ENCODE results near the gene CCL21. TPM values are rescaled to one million over a fixed set of nuclear protein-coding genes. Genes with fewer than 3 reads are reported as not detected.

The CCL21 gene
- total and polyA plus RNA-seq, 2 donors (not counting 1 experiment from before 2014, with no cell fraction given) = not detected

DNA sequence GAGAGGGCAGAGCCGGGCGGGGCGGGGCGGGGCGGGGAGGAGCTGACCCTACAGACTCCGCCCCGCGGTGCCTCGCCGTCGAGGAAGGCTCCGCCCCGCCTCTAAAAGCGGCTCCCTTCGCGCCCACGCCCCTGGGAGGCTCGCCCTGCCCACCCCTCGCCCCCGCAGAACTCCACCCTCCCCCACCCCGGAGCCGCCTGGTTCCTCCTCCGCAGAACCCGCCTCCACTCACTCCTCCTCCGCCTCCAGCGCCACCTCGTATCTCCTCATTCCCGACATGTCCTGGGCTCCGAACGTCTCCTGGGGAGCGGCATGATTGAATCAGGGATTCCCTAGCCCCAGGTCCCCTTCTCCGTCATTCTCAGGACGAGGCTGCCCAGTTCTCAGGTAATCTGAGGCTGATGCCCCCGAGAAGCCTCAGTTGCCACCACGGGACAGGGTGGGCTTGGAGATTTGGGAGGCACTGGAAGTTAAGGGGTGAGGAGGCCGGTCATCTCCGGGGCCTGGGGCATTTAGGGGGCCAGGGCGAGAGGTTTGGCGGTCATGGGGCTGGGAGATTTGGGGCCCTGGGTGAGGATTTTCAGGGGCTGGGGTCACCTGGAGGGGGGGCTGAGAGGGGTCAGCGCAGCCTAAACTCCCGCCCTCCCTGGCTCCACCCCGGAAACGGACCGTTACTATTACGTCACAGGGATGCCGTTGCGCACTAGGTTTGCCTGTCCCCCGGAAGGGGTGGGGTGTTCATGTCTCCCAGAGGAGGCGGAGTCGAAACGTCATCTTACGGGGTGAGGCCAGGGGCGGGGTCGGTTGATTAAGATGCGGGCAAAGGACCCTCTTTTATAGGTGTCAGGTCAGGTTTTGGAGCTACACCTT is 44.3 kb downstream of the CCL21 start:
- H3K36me3 ChIP-seq (ENCODE audit: control insufficient read depth, insufficient read depth, low read length) = peaks cover 3% of the 10 kb centered on the region
- H4K20me1 ChIP-seq (ENCODE audit: control insufficient read depth, extremely low read depth, insufficient read depth, low read length) = no peaks in the 10 kb centered on the region
- peaks cover 9% of the 10 kb centered on the region for H3K4me1 ChIP-seq (ENCODE audit: control insufficient read depth, extremely low read depth, insufficient read depth, low read length)
- H3K27ac ChIP-seq (ENCODE audit: insufficient read depth, low read length) = peak overlapping the region; percentile 99
- no peaks in the 10 kb centered on the region for H3K27me3 ChIP-seq (ENCODE audit: control insufficient read depth, insufficient read depth, low read length)
- peak overlapping the region; percentile 91 for H3K9ac ChIP-seq (ENCODE audit: insufficient read depth, low read length)
- H3K4me2 ChIP-seq (ENCODE audit: extremely low read depth, insufficient read depth, low read length) = peak overlapping the region; percentile 93
- peak overlapping the region; percentile 73 for H2AFZ ChIP-seq (ENCODE audit: low read length)
- peak; percentile 91 to 95 for DNase-seq (ENCODE audit: low read depth in 2 of 2)
- H3K4me3 ChIP-seq (replicated peaks in 1 of 4; ENCODE audit: control extremely low read depth in 1 of 4, insufficient read depth in 1 of 4, low read depth in 3 of 4, low read length in 4 of 4) = peak overlapping the region; percentile 64 to 99 (median 92)
- TF ChIP-seq, protein P1, sequence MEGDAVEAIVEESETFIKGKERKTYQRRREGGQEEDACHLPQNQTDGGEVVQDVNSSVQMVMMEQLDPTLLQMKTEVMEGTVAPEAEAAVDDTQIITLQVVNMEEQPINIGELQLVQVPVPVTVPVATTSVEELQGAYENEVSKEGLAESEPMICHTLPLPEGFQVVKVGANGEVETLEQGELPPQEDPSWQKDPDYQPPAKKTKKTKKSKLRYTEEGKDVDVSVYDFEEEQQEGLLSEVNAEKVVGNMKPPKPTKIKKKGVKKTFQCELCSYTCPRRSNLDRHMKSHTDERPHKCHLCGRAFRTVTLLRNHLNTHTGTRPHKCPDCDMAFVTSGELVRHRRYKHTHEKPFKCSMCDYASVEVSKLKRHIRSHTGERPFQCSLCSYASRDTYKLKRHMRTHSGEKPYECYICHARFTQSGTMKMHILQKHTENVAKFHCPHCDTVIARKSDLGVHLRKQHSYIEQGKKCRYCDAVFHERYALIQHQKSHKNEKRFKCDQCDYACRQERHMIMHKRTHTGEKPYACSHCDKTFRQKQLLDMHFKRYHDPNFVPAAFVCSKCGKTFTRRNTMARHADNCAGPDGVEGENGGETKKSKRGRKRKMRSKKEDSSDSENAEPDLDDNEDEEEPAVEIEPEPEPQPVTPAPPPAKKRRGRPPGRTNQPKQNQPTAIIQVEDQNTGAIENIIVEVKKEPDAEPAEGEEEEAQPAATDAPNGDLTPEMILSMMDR (conservative IDR thresholded peaks at IDR 0.05 in 1 of 2, IDR thresholded peaks at IDR 0.05 in 1 of 2; ENCODE audit: low read depth in 1 of 2, low read length in 2 of 2) = no peak
- no peak for TF ChIP-seq EZH2 (IDR thresholded peaks at IDR 0.05; ENCODE audit: low read length, missing control alignments)
- peaks cover 17% of the 10 kb centered on the region for H3K79me2 ChIP-seq (ENCODE audit: control insufficient read depth, insufficient read depth, low read length)
- no peaks in the 10 kb centered on the region for H3K9me3 ChIP-seq (ENCODE audit: control insufficient read depth, insufficient read depth, low read depth, low read length)

DNA sequence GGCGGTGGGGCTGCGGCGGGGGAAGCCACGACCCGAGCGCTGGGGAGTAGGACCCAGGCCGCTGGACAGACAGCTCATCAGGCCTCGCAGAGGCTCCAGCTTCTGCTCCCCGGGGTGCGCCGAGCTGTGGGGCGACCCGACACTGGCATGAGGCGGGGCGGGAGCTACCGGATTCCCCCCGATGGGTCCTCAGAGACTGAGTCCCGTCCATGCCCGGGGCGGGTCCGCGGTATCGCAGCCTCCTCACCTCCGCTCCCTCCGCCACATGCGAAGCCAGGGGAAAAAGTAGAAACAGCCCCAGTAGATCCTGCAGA is 44.9 kb downstream of the CCL21 start:
- DNase-seq (ENCODE audit: low read depth in 2 of 2) = no peak
- H3K4me3 ChIP-seq (replicated peaks in 1 of 4; ENCODE audit: control extremely low read depth in 1 of 4, insufficient read depth in 1 of 4, low read depth in 3 of 4, low read length in 4 of 4) = peak overlapping the region; percentile 51 to 64 (median 64)
- peaks cover 9% of the 10 kb centered on the region for H3K4me1 ChIP-seq (ENCODE audit: control insufficient read depth, extremely low read depth, insufficient read depth, low read length)
- H3K9me3 ChIP-seq (ENCODE audit: control insufficient read depth, insufficient read depth, low read depth, low read length) = no peaks in the 10 kb centered on the region
- H2AFZ ChIP-seq (ENCODE audit: low read length) = peak overlapping the region; percentile 61
- H4K20me1 ChIP-seq (ENCODE audit: control insufficient read depth, extremely low read depth, insufficient read depth, low read length) = no peaks in the 10 kb centered on the region
- H3K79me2 ChIP-seq (ENCODE audit: control insufficient read depth, insufficient read depth, low read length) = peaks cover 17% of the 10 kb centered on the region
- peak overlapping the region; percentile 33 for H3K9ac ChIP-seq (ENCODE audit: insufficient read depth, low read length)
- peak overlapping the region; percentile 38 for H3K27ac ChIP-seq (ENCODE audit: insufficient read depth, low read length)
- H3K27me3 ChIP-seq (ENCODE audit: control insufficient read depth, insufficient read depth, low read length) = no peaks in the 10 kb centered on the region
- H3K4me2 ChIP-seq (ENCODE audit: extremely low read depth, insufficient read depth, low read length) = peak overlapping the region; percentile 89
- TF ChIP-seq EZH2 (IDR thresholded peaks at IDR 0.05; ENCODE audit: low read length, missing control alignments) = no peak
- TF ChIP-seq, protein P1 (conservative IDR thresholded peaks at IDR 0.05 in 1 of 2, IDR thresholded peaks at IDR 0.05 in 1 of 2; ENCODE audit: low read depth in 1 of 2, low read length in 2 of 2) = no peak
- H3K36me3 ChIP-seq (ENCODE audit: control insufficient read depth, insufficient read depth, low read length) = peaks cover 3% of the 10 kb centered on the region

DNA sequence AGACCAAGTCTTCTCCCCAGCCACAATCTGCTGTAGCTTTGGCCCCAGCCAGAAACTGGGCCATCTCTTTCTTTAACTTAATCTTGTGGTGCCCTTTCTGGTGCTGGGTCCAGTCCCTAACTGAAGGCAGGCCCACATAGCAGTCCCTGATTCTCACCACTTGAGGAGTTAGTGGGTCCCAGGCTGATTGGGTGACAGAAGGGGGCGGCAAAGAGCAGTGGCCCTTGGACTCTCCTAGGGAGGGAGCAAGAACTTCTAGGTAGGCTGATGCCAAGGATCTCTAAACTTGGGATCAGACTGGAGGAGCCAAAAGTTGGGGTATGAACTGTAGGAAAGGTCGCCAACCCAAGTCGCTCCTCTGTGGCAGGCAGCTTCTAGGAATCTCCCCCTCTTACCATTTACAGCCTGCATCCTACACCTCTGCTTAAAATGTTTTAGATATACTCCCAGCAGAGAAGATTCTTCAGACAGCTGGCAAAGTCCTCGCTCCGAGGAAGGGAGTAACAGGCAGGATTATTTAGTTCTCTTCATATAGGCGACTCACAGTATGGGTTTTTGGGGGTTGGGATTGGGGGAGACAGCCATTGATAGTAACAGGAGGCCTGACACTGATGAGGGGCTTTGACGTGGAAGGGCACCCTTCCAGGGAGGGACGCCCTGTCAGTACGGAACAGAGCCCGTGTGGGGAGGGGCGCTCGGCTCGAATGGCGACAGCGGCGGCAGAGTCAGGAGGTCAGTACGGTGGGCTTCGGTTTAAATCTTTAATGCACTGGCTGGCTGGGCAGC is 45.5 kb downstream of the CCL21 start:
- Histone ChIP-seq H4K20me1 (ENCODE audit: control insufficient read depth, extremely low read depth, insufficient read depth, low read length) (no peaks in the 10 kb centered on the region), H3K27ac (ENCODE audit: insufficient read depth, low read length) (peak overlapping the region; percentile 38)

More for the DNA sequence above, 45.5 kb downstream of the CCL21 start:
- Histone ChIP-seq H3K4me1 (ENCODE audit: control insufficient read depth, extremely low read depth, insufficient read depth, low read length) (peaks cover 9% of the 10 kb centered on the region), H3K79me2 (ENCODE audit: control insufficient read depth, insufficient read depth, low read length) (peaks cover 17% of the 10 kb centered on the region), H3K9ac (ENCODE audit: insufficient read depth, low read length) (peak overlapping the region; percentile 33), H2AFZ (ENCODE audit: low read length) (peak overlapping the region; percentile 64), H3K4me2 (ENCODE audit: extremely low read depth, insufficient read depth, low read length) (peak overlapping the region; percentile 89), H3K36me3 (ENCODE audit: control insufficient read depth, insufficient read depth, low read length) (peaks cover 3% of the 10 kb centered on the region), H3K27me3 (ENCODE audit: control insufficient read depth, insufficient read depth, low read length) (no peaks in the 10 kb centered on the region), H3K4me3 (replicated peaks in 1 of 4; ENCODE audit: control extremely low read depth in 1 of 4, insufficient read depth in 1 of 4, low read depth in 3 of 4, low read length in 4 of 4) (peak overlapping the region; percentile 51 to 64 (median 64)), H3K9me3 (ENCODE audit: control insufficient read depth, insufficient read depth, low read depth, low read length) (no peaks in the 10 kb centered on the region)
- TF ChIP-seq, protein P1 (conservative IDR thresholded peaks at IDR 0.05 in 1 of 2, IDR thresholded peaks at IDR 0.05 in 1 of 2; ENCODE audit: low read depth in 1 of 2, low read length in 2 of 2) = peak; percentile 92 to 97
- TF ChIP-seq EZH2 (IDR thresholded peaks at IDR 0.05; ENCODE audit: low read length, missing control alignments) = no peak
- peak; percentile 53 to 69 for DNase-seq (ENCODE audit: low read depth in 2 of 2)
